ENCODE results near the gene CPXM1. TPM values are rescaled to one million over a fixed set of nuclear protein-coding genes. Genes with fewer than 3 reads are reported as not detected.
"Not testable (repeated sequence)": the region's sequence is repeated elsewhere in the genome, so short reads cannot be mapped to it uniquely, and the experiment has no call there.

CPXM1 gene
- 2.0 and 2.7 TPM in 2 replicates for total RNA-seq (2014; rRNA removed; shearing (Covaris generic))

GRCh38 chr20:2800521-2801285, at the start of gene CPXM1:
Gene CPXM1 (minus strand): TSS chr20:2800627. CDS start chr20:2800572, 55 bp downstream.
- peak; percentile 38 for DNase-seq (ENCODE audit: low read depth)

- DNase-seq (ENCODE audit: low read depth) = no peak
Measured at GRCh38 chr20:2849529-2849928, 49.1 kb upstream of the CPXM1 start.

GRCh38 chr20:2847802-2848201, 47.4 kb upstream of the CPXM1 start:
- no peak for DNase-seq (ENCODE audit: low read depth)

- DNase-seq (ENCODE audit: low read depth) = no peak
Measured at GRCh38 chr20:2846698-2847097, 46.3 kb upstream of the CPXM1 start.

- DNase-seq (ENCODE audit: low read depth) = no peak
Measured at GRCh38 chr20:2845607-2846006, 45.2 kb upstream of the CPXM1 start.

GRCh38 chr20:2840967-2841531, 40.6 kb upstream of the CPXM1 start:
- DNase-seq (ENCODE audit: low read depth) = peak; percentile 76

GRCh38 chr20:2840138-2840966, 39.9 kb upstream of the CPXM1 start, which contains the start of the genes PCED1A and VPS16:
Gene PCED1A (minus strand): TSS chr20:2840655. CDS start chr20:2839912, 743 bp downstream.
Gene VPS16 (plus strand): TSS chr20:2840745. CDS start chr20:2840775, 30 bp downstream.
- DNase-seq (ENCODE audit: low read depth) = peak; percentile 91

GRCh38 chr20:2839732-2840137, 39.3 kb upstream of the CPXM1 start:
- DNase-seq (ENCODE audit: low read depth) = no peak

GRCh38 chr20:2838847-2839671, 38.6 kb upstream of the CPXM1 start:
- DNase-seq (ENCODE audit: low read depth) = no peak

- DNase-seq (ENCODE audit: low read depth) = no peak
Measured at GRCh38 chr20:2838170-2838797, 37.9 kb upstream of the CPXM1 start.

GRCh38 chr20:2837221-2837960, 37.0 kb upstream of the CPXM1 start:
- no peak for DNase-seq (ENCODE audit: low read depth)

GRCh38 chr20:2836035-2836434, 35.6 kb upstream of the CPXM1 start:
- DNase-seq (ENCODE audit: low read depth) = no peak

GRCh38 chr20:2835331-2835796, 34.9 kb upstream of the CPXM1 start:
- no peak for DNase-seq (ENCODE audit: low read depth)

GRCh38 chr20:2834401-2835110, 34.1 kb upstream of the CPXM1 start:
- no peak for DNase-seq (ENCODE audit: low read depth)

- no peak for DNase-seq (ENCODE audit: low read depth)
Measured at GRCh38 chr20:2833761-2834160, 33.3 kb upstream of the CPXM1 start.

- DNase-seq (ENCODE audit: low read depth) = not testable (repeated sequence)
Measured at GRCh38 chr20:2831206-2831605, 30.8 kb upstream of the CPXM1 start.

- DNase-seq (ENCODE audit: low read depth) = no peak
Measured at GRCh38 chr20:2829376-2829775, 28.9 kb upstream of the CPXM1 start.

GRCh38 chr20:2826655-2827054, 26.2 kb upstream of the CPXM1 start:
- DNase-seq (ENCODE audit: low read depth) = no peak

GRCh38 chr20:2825761-2826160, 25.3 kb upstream of the CPXM1 start:
- DNase-seq (ENCODE audit: low read depth) = no peak

All from Daoy (cell line).